ENCODE results near the gene POU4F2. TPM values are rescaled to one million over a fixed set of nuclear protein-coding genes. Genes with fewer than 3 reads are reported as not detected.

Gene POU4F2
- total RNA-seq, 1 donor from 2014 or later = not detected

DNA sequence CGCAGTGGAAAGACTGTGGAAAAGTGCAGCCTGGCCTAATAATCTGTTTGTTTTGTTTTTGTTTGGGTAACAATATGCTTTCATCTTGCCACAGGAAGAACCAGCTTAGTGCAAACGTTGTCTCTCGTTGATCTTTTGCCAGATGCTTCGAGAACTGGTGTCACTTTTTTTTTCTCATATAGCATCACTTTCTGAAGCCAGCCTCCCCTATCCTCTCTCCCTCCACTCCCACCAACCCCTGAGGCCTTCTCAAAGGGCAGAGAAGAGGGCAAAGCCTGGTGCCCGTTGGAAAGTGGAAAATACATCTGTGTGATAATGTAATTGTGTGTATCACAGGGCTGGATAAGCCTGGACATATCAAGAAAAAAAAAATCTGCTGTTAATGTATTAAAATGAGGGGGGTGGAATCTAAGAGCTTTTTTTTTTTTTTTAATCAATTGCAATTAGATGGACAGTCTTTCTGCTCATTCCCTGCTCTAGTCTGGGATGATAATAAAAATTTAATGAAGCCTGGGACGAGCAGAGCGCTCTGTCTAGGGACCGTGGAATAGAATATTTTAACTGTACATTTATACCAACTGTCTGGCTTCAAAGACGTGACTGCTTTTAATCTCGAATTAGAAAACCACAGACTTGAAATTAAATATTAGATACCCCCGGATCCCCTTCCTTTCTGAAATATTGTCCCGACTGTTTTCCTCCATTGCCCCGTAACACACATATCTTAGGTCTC lies 8.1 kb downstream of the POU4F2 start:
- Mint-ChIP-seq H3K27ac (ENCODE audit: unreplicated experiment) (no peak overlapping the region), H3K36me3 (ENCODE audit: unreplicated experiment) (peaks cover 2% of the 10 kb centered on the region), H3K9me3 (ENCODE audit: unreplicated experiment) (peaks cover 7% of the 10 kb centered on the region), H3K4me3 (ENCODE audit: unreplicated experiment) (no peak overlapping the region), H3K27me3 (ENCODE audit: unreplicated experiment) (peaks cover 88% of the 10 kb centered on the region), H3K4me1 (ENCODE audit: unreplicated experiment) (peaks cover 3% of the 10 kb centered on the region)
- TF ChIP-seq CTCF (IDR thresholded peaks at IDR 0.05) = no peak
- no peak for DNase-seq (ENCODE audit: extremely low spot score, unreplicated experiment)

- H3K4me3 Mint-ChIP-seq (ENCODE audit: unreplicated experiment) = no peak overlapping the region
- H3K4me1 Mint-ChIP-seq (ENCODE audit: unreplicated experiment) = peaks cover 3% of the 10 kb centered on the region
- peaks cover 5% of the 10 kb centered on the region for H3K9me3 Mint-ChIP-seq (ENCODE audit: unreplicated experiment)
- no peak overlapping the region for H3K27ac Mint-ChIP-seq (ENCODE audit: unreplicated experiment)
- TF ChIP-seq CTCF (IDR thresholded peaks at IDR 0.05) = no peak
- no peaks in the 10 kb centered on the region for H3K36me3 Mint-ChIP-seq (ENCODE audit: unreplicated experiment)
- peaks cover 88% of the 10 kb centered on the region for H3K27me3 Mint-ChIP-seq (ENCODE audit: unreplicated experiment)
- no peak for DNase-seq (ENCODE audit: extremely low spot score, unreplicated experiment)
These were observed 9.1 kb downstream of the POU4F2 start for GRCh38 chr4:146647615-146648460.

- Mint-ChIP-seq H3K36me3 (ENCODE audit: unreplicated experiment) (no peaks in the 10 kb centered on the region), H3K27ac (ENCODE audit: unreplicated experiment) (no peak overlapping the region), H3K27me3 (ENCODE audit: unreplicated experiment) (peaks cover 90% of the 10 kb centered on the region), H3K9me3 (ENCODE audit: unreplicated experiment) (peaks cover 5% of the 10 kb centered on the region), H3K4me3 (ENCODE audit: unreplicated experiment) (no peak overlapping the region), H3K4me1 (ENCODE audit: unreplicated experiment) (peaks cover 3% of the 10 kb centered on the region)
- no peak for DNase-seq (ENCODE audit: extremely low spot score, unreplicated experiment)
- no peak for TF ChIP-seq CTCF (IDR thresholded peaks at IDR 0.05)
These were observed 9.7 kb downstream of the POU4F2 start for GRCh38 chr4:146648461-146648783.

DNA sequence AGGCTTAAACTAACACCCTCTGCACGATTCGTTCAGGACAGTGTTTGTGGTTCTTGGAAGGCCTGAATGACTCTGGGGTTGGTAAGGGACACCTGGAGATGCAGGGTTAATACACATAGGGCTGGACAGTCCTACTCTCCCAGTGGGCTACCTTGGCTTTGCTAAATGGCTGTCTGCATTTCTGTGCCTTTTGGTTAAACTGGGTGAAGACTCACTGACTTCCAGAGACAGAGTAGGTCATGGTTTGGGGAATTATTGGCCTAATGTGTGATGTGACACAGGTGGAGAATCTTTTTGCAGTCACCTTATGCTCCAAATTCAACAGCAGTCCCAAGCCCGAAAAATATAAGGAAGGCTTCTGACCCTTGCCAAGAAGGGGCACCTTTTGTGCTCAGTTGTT lies 10.5 kb downstream of the POU4F2 start:
- no peak for DNase-seq (ENCODE audit: extremely low spot score, unreplicated experiment)
- Mint-ChIP-seq H3K4me1 (ENCODE audit: unreplicated experiment) (peaks cover 6% of the 10 kb centered on the region), H3K27me3 (ENCODE audit: unreplicated experiment) (peaks cover 91% of the 10 kb centered on the region), H3K36me3 (ENCODE audit: unreplicated experiment) (no peaks in the 10 kb centered on the region), H3K9me3 (ENCODE audit: unreplicated experiment) (no peaks in the 10 kb centered on the region), H3K27ac (ENCODE audit: unreplicated experiment) (no peak overlapping the region), H3K4me3 (ENCODE audit: unreplicated experiment) (no peak overlapping the region)
- no peak for TF ChIP-seq CTCF (IDR thresholded peaks at IDR 0.05)

GRCh38 chr4:146650034-146650433 lies 11.3 kb downstream of the POU4F2 start:
- H3K4me1 Mint-ChIP-seq (ENCODE audit: unreplicated experiment) = peaks cover 11% of the 10 kb centered on the region
- no peaks in the 10 kb centered on the region for H3K36me3 Mint-ChIP-seq (ENCODE audit: unreplicated experiment)
- H3K27ac Mint-ChIP-seq (ENCODE audit: unreplicated experiment) = no peak overlapping the region
- no peak overlapping the region for H3K4me3 Mint-ChIP-seq (ENCODE audit: unreplicated experiment)
- TF ChIP-seq CTCF (IDR thresholded peaks at IDR 0.05) = no peak
- H3K9me3 Mint-ChIP-seq (ENCODE audit: unreplicated experiment) = no peaks in the 10 kb centered on the region
- DNase-seq (ENCODE audit: extremely low spot score, unreplicated experiment) = no peak
- H3K27me3 Mint-ChIP-seq (ENCODE audit: unreplicated experiment) = peaks cover 89% of the 10 kb centered on the region

Data from osteocyte (in vitro differentiated cells).